GM19035 (cell line): ENCODE results near the gene HRH3.

Experiments used
- ATAC-seq: cut with Tn5 transposase; IDR thresholded peaks from one replicate; pipeline ENCODE4 v1.9.1; 2021; ENCODE audit not compliant: unreplicated experiment

Gene HRH3

GRCh38 chr20:62219992-62220665, at the start of gene HRH3:
Gene HRH3 (minus strand): TSS chr20:62220278. CDS start chr20:62219970, 308 bp downstream.
- ATAC-seq = no peak

- no peak for ATAC-seq
Measured at GRCh38 chr20:62269871-62270270, 49.8 kb upstream of the HRH3 start.

GRCh38 chr20:62269378-62269777, 49.3 kb upstream of the HRH3 start:
- no peak for ATAC-seq

- ATAC-seq = no peak
Measured at GRCh38 chr20:62268228-62268900, 48.3 kb upstream of the HRH3 start.

GRCh38 chr20:62267543-62267942, 47.5 kb upstream of the HRH3 start:
- ATAC-seq = no peak

GRCh38 chr20:62266851-62267250, 46.8 kb upstream of the HRH3 start:
- no peak for ATAC-seq

- ATAC-seq = no peak
Measured at GRCh38 chr20:62266340-62266739, 46.3 kb upstream of the HRH3 start.

GRCh38 chr20:62265365-62265764, 45.3 kb upstream of the HRH3 start:
- ATAC-seq = no peak

- no peak for ATAC-seq
Measured at GRCh38 chr20:62263396-62263795, 43.3 kb upstream of the HRH3 start.

- no peak for ATAC-seq
Measured at GRCh38 chr20:62262064-62262463, 42.0 kb upstream of the HRH3 start.

GRCh38 chr20:62259294-62259565, 39.2 kb upstream of the HRH3 start:
- ATAC-seq = no peak

- ATAC-seq = no peak
Measured at GRCh38 chr20:62258499-62259293, 38.6 kb upstream of the HRH3 start.

- no peak for ATAC-seq
Measured at GRCh38 chr20:62255976-62256375, 35.9 kb upstream of the HRH3 start.

GRCh38 chr20:62254021-62254724, 34.1 kb upstream of the HRH3 start:
- ATAC-seq = no peak

- no peak for ATAC-seq
Measured at GRCh38 chr20:62253398-62253797, 33.3 kb upstream of the HRH3 start.

GRCh38 chr20:62252342-62252966, 32.4 kb upstream of the HRH3 start:
- ATAC-seq = no peak

- ATAC-seq = no peak
Measured at GRCh38 chr20:62248890-62249560, 28.9 kb upstream of the HRH3 start.

GRCh38 chr20:62246872-62247652, 27.0 kb upstream of the HRH3 start:
- no peak for ATAC-seq

GRCh38 chr20:62246431-62246830, 26.4 kb upstream of the HRH3 start:
- no peak for ATAC-seq

- no peak for ATAC-seq
Measured at GRCh38 chr20:62245911-62246280, 25.8 kb upstream of the HRH3 start.
